IMR-90 (cell line): Measurements from ENCODE around the gene C1orf141. TPM values are rescaled to one million over a fixed set of nuclear protein-coding genes. Genes with fewer than 3 reads are reported as not detected.
A peak's percentile ranks its signal among the peaks of the same experiment; 100 is the strongest.

Experiments
- ATAC-seq: fragments of 200-7000 bp; cut with Tn5 transposase; 2 replicates; pipeline ENCODE4 v1.9.1; 2020; ENCODE audit warnings: low read depth, mild to moderate bottlenecking, moderate library complexity
- BruUV-seq: library from RNA; stranded (reverse); fragments of 400-500 nt; replicated peaks from 2 replicates; lab custom pipeline; 2021; lab: Mats Ljungman, UMichigan
- CTCF ChIA-PET: fragments of 300-600 bp; formaldehyde crosslinking; extraction: SDS; loops from one replicate; lab custom pipeline; 2021; ENCODE audit warnings: antibody characterized with exemption; lab: Yijun Ruan, JAX
- POLR2A ChIA-PET: fragments of 300-600 bp; sonication (Branson Sonifier 250); formaldehyde crosslinking; loops from one replicate; lab custom pipeline; 2022; ENCODE audit warnings: antibody characterized with exemption; ENCODE audit not compliant: unreplicated experiment; lab: Charles Lee
- DNase-seq: peaks from one replicate; pipeline ENCODE4 v3.0.0; 2013
- H2AFZ ChIP-seq: replicated peaks from 2 replicates; pipeline ENCODE3; 2013; ENCODE audit warnings: low read length, mild to moderate bottlenecking; ENCODE audit not compliant: poor library complexity
- H2AK5ac ChIP-seq: 2 replicates; pipeline ENCODE4 v1.6.1; 2013; ENCODE audit warnings: low read depth, low read length, inconsistent platforms
- H2AK9ac ChIP-seq: replicated peaks from 2 replicates; pipeline ENCODE3; 2013; ENCODE audit warnings: mild to moderate bottlenecking, low read depth, low read length, moderate library complexity; ENCODE audit not compliant: poor library complexity
- H2BK120ac ChIP-seq: 2 replicates; pipeline ENCODE4 v1.6.1; 2013; ENCODE audit warnings: low read depth, low read length, inconsistent platforms
- H2BK15ac ChIP-seq: 3 replicates; pipeline ENCODE4 v1.6.1; 2013; ENCODE audit warnings: low read depth, low read length, inconsistent platforms
- H2BK20ac ChIP-seq: 2 replicates; pipeline ENCODE4 v1.6.1; 2013; ENCODE audit warnings: low read depth, mild to moderate bottlenecking, inconsistent platforms, low read length, moderate library complexity
- H2BK5ac ChIP-seq: 2 replicates; pipeline ENCODE4 v1.6.1; 2013; ENCODE audit warnings: mild to moderate bottlenecking, low read depth, low read length, inconsistent platforms; ENCODE audit not compliant: poor library complexity, severe bottlenecking
- H3K14ac ChIP-seq: replicated peaks from 2 replicates; pipeline ENCODE4 v1.6.1; 2013; ENCODE audit warnings: low read depth, low read length, inconsistent platforms
- H3K18ac ChIP-seq: 2 replicates; pipeline ENCODE4 v1.6.1; 2013; ENCODE audit warnings: low read depth, low read length, control low read depth
- H3K23ac ChIP-seq: 2 replicates; pipeline ENCODE4 v1.6.1; 2013; ENCODE audit warnings: low read depth, low read length, inconsistent platforms
- H3K27ac ChIP-seq: 2 replicates; pipeline ENCODE4 v1.5.1; 2013; ENCODE audit warnings: mild to moderate bottlenecking, control low read depth, low read length; ENCODE audit not compliant: insufficient read depth
- H3K27me3 ChIP-seq: 2 replicates; pipeline ENCODE4 v1.6.1; 2013; ENCODE audit warnings: low read length; ENCODE audit not compliant: control insufficient read depth, insufficient read depth
- H3K36me3 ChIP-seq: 2 replicates; pipeline ENCODE4 v1.6.1; 2013; ENCODE audit warnings: low read length, mixed read lengths; ENCODE audit not compliant: control insufficient read depth, insufficient read depth
- H3K4ac ChIP-seq: 2 replicates; pipeline ENCODE4 v1.6.1; 2013; ENCODE audit warnings: low read depth, low read length, inconsistent platforms
- H3K4me1 ChIP-seq: 2 replicates; pipeline ENCODE4 v1.6.1; 2013; ENCODE audit warnings: low read length, mixed read lengths; ENCODE audit not compliant: control insufficient read depth, insufficient read depth
- H3K4me2 ChIP-seq: 2 replicates; pipeline ENCODE4 v1.6.1; 2013; ENCODE audit warnings: low read depth, mild to moderate bottlenecking, control low read depth, low read length, moderate library complexity
- H3K4me3 ChIP-seq: 2 replicates; pipeline ENCODE4 v1.5.1; 2013; ENCODE audit warnings: low read depth, mild to moderate bottlenecking, control low read depth, low read length, moderate library complexity; ENCODE audit not compliant: insufficient read depth
- H3K56ac ChIP-seq: 2 replicates; pipeline ENCODE4 v1.6.1; 2013; ENCODE audit warnings: low read length, inconsistent platforms; ENCODE audit not compliant: insufficient read depth; ENCODE audit errors: extremely low read depth
- H3K79me1 ChIP-seq, 2 experiments: 2 replicates each; pipeline ENCODE4 v1.6.1; 2013; ENCODE audit warnings: low read length in 2 of 2, inconsistent platforms in 1 of 2, low read depth in 1 of 2
- H3K9ac ChIP-seq: 2 replicates; pipeline ENCODE4 v1.6.1; 2013; ENCODE audit warnings: low read depth, low read length, control low read depth
- H3K9me1 ChIP-seq: 2 replicates; pipeline ENCODE4 v1.6.1; 2013; ENCODE audit warnings: low read length, inconsistent platforms; ENCODE audit not compliant: insufficient read depth
- H3K9me3 ChIP-seq: 2 replicates; pipeline ENCODE4 v1.6.1; 2013; ENCODE audit warnings: low read length; ENCODE audit not compliant: control insufficient read depth, insufficient read depth
- H4K20me1 ChIP-seq: 2 replicates; pipeline ENCODE4 v1.6.1; 2013; ENCODE audit warnings: low read length, inconsistent platforms; ENCODE audit not compliant: insufficient read depth
- H4K5ac ChIP-seq: 2 replicates; pipeline ENCODE4 v1.6.1; 2013; ENCODE audit warnings: mild to moderate bottlenecking, low read depth, low read length, control low read depth
- H4K8ac ChIP-seq, 2 experiments: 2 replicates each; pipeline ENCODE4 v1.6.1; 2013; ENCODE audit warnings: low read depth in 2 of 2, low read length in 2 of 2, control low read depth in 1 of 2, inconsistent platforms in 1 of 2
- H4K91ac ChIP-seq: 2 replicates; pipeline ENCODE4 v1.6.1; 2013; ENCODE audit warnings: low read depth, low read length, inconsistent platforms; ENCODE audit not compliant: insufficient read depth
- BHLHE40 ChIP-seq: fragments of 150-350 bp; IDR thresholded peaks from 2 replicates; pipeline ENCODE4 v1.6.1; 2016; ENCODE audit warnings: mild to moderate bottlenecking, low read depth, low read length
- CEBPB ChIP-seq: IDR thresholded peaks from 2 replicates; pipeline ENCODE4 v1.6.1; 2012; ENCODE audit warnings: low read depth, low read length, improper control_type of control experiment
- CHD1 ChIP-seq: IDR thresholded peaks from 2 replicates; pipeline ENCODE4 v1.6.1; 2012; ENCODE audit warnings: low read depth, low read length, improper control_type of control experiment
- ELK1 ChIP-seq: fragments of 150-350 bp; IDR thresholded peaks from 2 replicates; pipeline ENCODE4 v1.6.1; 2016; ENCODE audit warnings: low read depth, mild to moderate bottlenecking, low read length, moderate library complexity, borderline replicate concordance
- FOS ChIP-seq: fragments of 150-350 bp; IDR thresholded peaks from 2 replicates; pipeline ENCODE4 v1.6.1; 2016; ENCODE audit warnings: low read depth, low read length
- MAFK ChIP-seq: IDR thresholded peaks from 2 replicates; pipeline ENCODE4 v1.6.1; 2012; ENCODE audit warnings: low read depth, low read length, improper control_type of control experiment
- MAZ ChIP-seq: IDR thresholded peaks from 2 replicates; pipeline ENCODE4 v1.6.1; 2012; ENCODE audit warnings: low read depth, mild to moderate bottlenecking, low read length, improper control_type of control experiment, moderate library complexity, borderline replicate concordance
- MXI1 ChIP-seq: IDR thresholded peaks from 2 replicates; pipeline ENCODE4 v1.6.1; 2012; ENCODE audit warnings: low read depth, mild to moderate bottlenecking, low read length, moderate library complexity, borderline replicate concordance
- NFE2L2 ChIP-seq: fragments of 150-350 bp; IDR thresholded peaks from 2 replicates; pipeline ENCODE4 v1.6.1; 2016; ENCODE audit warnings: low read depth, mild to moderate bottlenecking, low read length
- POLR2A ChIP-seq: IDR thresholded peaks from 2 replicates; pipeline ENCODE4 v1.6.1; 2012; ENCODE audit warnings: mild to moderate bottlenecking, low read depth, low read length
- RAD21 ChIP-seq: IDR thresholded peaks from 2 replicates; pipeline ENCODE4 v1.6.1; 2012; ENCODE audit warnings: low read length, improper control_type of control experiment
- RFX5 ChIP-seq: IDR thresholded peaks from 2 replicates; pipeline ENCODE4 v1.8.0; 2012; ENCODE audit warnings: low read depth, mild to moderate bottlenecking, low read length, moderate library complexity
- SMC3 ChIP-seq: fragments of 150-350 bp; IDR thresholded peaks from 2 replicates; pipeline ENCODE4 v1.6.1; 2016; ENCODE audit warnings: low read depth, mild to moderate bottlenecking, antibody characterized with exemption, low read length, moderate library complexity
- WGBS, 2 experiments: methylation state at CpG; one replicate each; pipeline versions ENCODE4 v1.1.5 to v1.1.7; 2013; ENCODE audit warnings: missing lambda C conversion rate in 2 of 2; ENCODE audit not compliant: insufficient read length in 1 of 2; ENCODE audit errors: extremely low coverage in 2 of 2; 5-methylcytosine and 5-hydroxymethylcytosine counted together
- dilution Hi-C: fragments of 300-500 bp; cut with HindIII; formaldehyde crosslinking; loops from one replicate; pipeline ENCODE4 v1.14.3; 2018; ENCODE audit warnings: low sequenced_read_pairs; ENCODE audit not compliant: unreplicated experiment
- in situ Hi-C: fragments of 300-500 bp; cut with MboI; formaldehyde crosslinking; loops from 3 replicates; pipeline ENCODE4 v1.14.3; 2019; ENCODE audit warnings: low sequenced_read_pairs, inconsistent platforms, mixed read lengths
- intact Hi-C: fragments of 100-400 bp; cut with micrococcal nuclease; formaldehyde crosslinking; loops from 2 replicates; pipeline ENCODE4 v1.10.0; 2022
- polyA plus RNA-seq, 3 experiments: library from polyadenylated mRNA; depleted of rRNA; stranded (reverse); fragments of >200 nt; gene quantifications; 2 replicates each; pipeline ENCODE4 v1.2.3, GENCODE V29; 2012; ENCODE audit warnings: low replicate concordance in 1 of 3
- total RNA-seq: library from RNA; depleted of rRNA; stranded (reverse); fragments of >200 nt; gene quantifications from 2 replicates; pipeline ENCODE4 v1.2.3, GENCODE V29; 2012
- TF ChIP-seq, protein P1 (sequence below): fragments of 150-350 bp; IDR thresholded peaks from 2 replicates; pipeline ENCODE4 v1.6.1; 2017; ENCODE audit warnings: mild to moderate bottlenecking, antibody characterized with exemption, low read length, low read depth
- TF ChIP-seq, protein P2 (sequence below): conservative IDR thresholded peaks from 2 replicates; pipeline ENCODE4 v1.5.1; 2012; ENCODE audit warnings: mild to moderate bottlenecking, low read depth, low read length, improper control_type of control experiment

The C1orf141 gene
- total and polyA plus RNA-seq, 2 of the 4 experiments (the other 2 are of a cell fraction), result not detected

- WGBS, 2 experiments, result 26% methylated on average over 3 of the region's 9 CpGs; no CpG with 5 or more reads in 1 of the 2 experiments
- peak overlapping the region; percentile 76; the same call in 1 of the 2 replicates for H3K4ac ChIP-seq
- no peaks in the 10 kb centered on the region; the same call in 1 of the 2 replicates for H3K27me3 ChIP-seq
- ATAC-seq (peak; percentile 98), DNase-seq (peak; percentile 82)
- H3K23ac ChIP-seq, result no peak overlapping the region
- BruUV-seq, result no TSS peak
- no peak overlapping the region for H4K5ac ChIP-seq
- peak overlapping the region in 1 of 2 experiments; percentile 10; a peak in 1 of 4 replicates for H4K8ac ChIP-seq
- H3K56ac ChIP-seq, result no peak overlapping the region
- H2BK120ac ChIP-seq, result no peak overlapping the region; the same call in 1 of the 2 replicates
- peak overlapping the region; percentile 86 for H2AFZ ChIP-seq
- no peaks in the 10 kb centered on the region for H3K36me3 ChIP-seq
- H4K91ac ChIP-seq, result no peak overlapping the region
- no peaks in the 10 kb centered on the region for H3K9me3 ChIP-seq
- no peak overlapping the region for H3K9ac ChIP-seq
- H3K4me1 ChIP-seq, result no peaks in the 10 kb centered on the region
- H3K4me2 ChIP-seq, result no peak overlapping the region
- 0 out of 2 replicates have a peak overlapping the region, but pooled peaks have one; percentile 33 for H2BK20ac ChIP-seq
- H3K27ac ChIP-seq, result no peak overlapping the region
- 0 out of 3 replicates have a peak overlapping the region, but pooled peaks have one; percentile 12 for H2BK15ac ChIP-seq
- no peak overlapping the region for H3K18ac ChIP-seq
- no peak overlapping the region for H2AK5ac ChIP-seq
- no peaks in the 10 kb centered on the region for H3K79me1 ChIP-seq
- intact Hi-C loops (loop anchor here (1.0 to 5.0 kb wide), 5 partner anchors 63 to 384 kb away; no protein-coding TSS in a partner anchor), dilution Hi-C loops (no loop called here), in situ Hi-C loops (loop anchor here (5.0 kb wide), 2 partner anchors 152 to 387 kb away; no protein-coding TSS in a partner anchor)
- no peaks in the 10 kb centered on the region for H4K20me1 ChIP-seq
- peak overlapping the region; percentile 48 for H2AK9ac ChIP-seq
- no peak overlapping the region for H2BK5ac ChIP-seq
- no peak overlapping the region for H3K4me3 ChIP-seq
- CTCF ChIA-PET, result interaction anchor here (0.5 to 3.5 kb wide), 33 partner anchors 10 to 561 kb away, joined by 3 to 62 read pairs (median 4); partner anchors contain the start of genes DNAI4, MIER1 and SLC35D1
- H3K9me1 ChIP-seq, result no peaks in the 10 kb centered on the region
- POLR2A ChIA-PET, result no interaction called here
- H3K14ac ChIP-seq, result peak overlapping the region; percentile 62
- TF ChIP-seq RFX5, result no peak
- no peak for TF ChIP-seq CEBPB
- 0 out of 2 replicates have a peak, but pooled peaks have one; percentile 29 for TF ChIP-seq POLR2A
- peak; percentile 96 for TF ChIP-seq SMC3
- TF ChIP-seq FOS, result no peak
- peak; percentile 97 for TF ChIP-seq RAD21
- TF ChIP-seq MAZ, result no peak
- no peak for TF ChIP-seq MAFK
- TF ChIP-seq, protein P1, sequence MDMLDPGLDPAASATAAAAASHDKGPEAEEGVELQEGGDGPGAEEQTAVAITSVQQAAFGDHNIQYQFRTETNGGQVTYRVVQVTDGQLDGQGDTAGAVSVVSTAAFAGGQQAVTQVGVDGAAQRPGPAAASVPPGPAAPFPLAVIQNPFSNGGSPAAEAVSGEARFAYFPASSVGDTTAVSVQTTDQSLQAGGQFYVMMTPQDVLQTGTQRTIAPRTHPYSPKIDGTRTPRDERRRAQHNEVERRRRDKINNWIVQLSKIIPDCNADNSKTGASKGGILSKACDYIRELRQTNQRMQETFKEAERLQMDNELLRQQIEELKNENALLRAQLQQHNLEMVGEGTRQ, result no peak
- no peak for TF ChIP-seq ELK1
- TF ChIP-seq NFE2L2, result no peak
- TF ChIP-seq BHLHE40, result no peak
- TF ChIP-seq, protein P2, sequence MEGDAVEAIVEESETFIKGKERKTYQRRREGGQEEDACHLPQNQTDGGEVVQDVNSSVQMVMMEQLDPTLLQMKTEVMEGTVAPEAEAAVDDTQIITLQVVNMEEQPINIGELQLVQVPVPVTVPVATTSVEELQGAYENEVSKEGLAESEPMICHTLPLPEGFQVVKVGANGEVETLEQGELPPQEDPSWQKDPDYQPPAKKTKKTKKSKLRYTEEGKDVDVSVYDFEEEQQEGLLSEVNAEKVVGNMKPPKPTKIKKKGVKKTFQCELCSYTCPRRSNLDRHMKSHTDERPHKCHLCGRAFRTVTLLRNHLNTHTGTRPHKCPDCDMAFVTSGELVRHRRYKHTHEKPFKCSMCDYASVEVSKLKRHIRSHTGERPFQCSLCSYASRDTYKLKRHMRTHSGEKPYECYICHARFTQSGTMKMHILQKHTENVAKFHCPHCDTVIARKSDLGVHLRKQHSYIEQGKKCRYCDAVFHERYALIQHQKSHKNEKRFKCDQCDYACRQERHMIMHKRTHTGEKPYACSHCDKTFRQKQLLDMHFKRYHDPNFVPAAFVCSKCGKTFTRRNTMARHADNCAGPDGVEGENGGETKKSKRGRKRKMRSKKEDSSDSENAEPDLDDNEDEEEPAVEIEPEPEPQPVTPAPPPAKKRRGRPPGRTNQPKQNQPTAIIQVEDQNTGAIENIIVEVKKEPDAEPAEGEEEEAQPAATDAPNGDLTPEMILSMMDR, result peak; percentile 99
- no peak for TF ChIP-seq MXI1
- no peak for TF ChIP-seq CHD1
These were observed 14.5 kb upstream of the C1orf141 start for GRCh38 chr1:67149179-67149770.
